GM12873 (cell line): ENCODE data around the gene LGR4.

Source experiments
- CTCF ChIP-seq: IDR thresholded peaks from 2 replicates; pipeline ENCODE4 v1.5.1; 2012; ENCODE audit warnings: low read depth, mild to moderate bottlenecking, moderate library complexity, low read length, control low read depth; ENCODE audit not compliant: insufficient read depth; ENCODE audit errors: missing control alignments

Gene LGR4

GRCh38 chr11:27403195-27403594 lies 69.4 kb downstream of the LGR4 start:
- no peak for TF ChIP-seq CTCF

GRCh38 chr11:27402450-27402849 lies 70.1 kb downstream of the LGR4 start:
- no peak for TF ChIP-seq CTCF

- TF ChIP-seq CTCF: no peak
Observed at GRCh38 chr11:27401833-27402316, 70.7 kb downstream of the LGR4 start.

- no peak for TF ChIP-seq CTCF
Observed at GRCh38 chr11:27401280-27401832, 71.2 kb downstream of the LGR4 start.

GRCh38 chr11:27398400-27398770 lies 74.2 kb downstream of the LGR4 start:
- no peak for TF ChIP-seq CTCF

GRCh38 chr11:27397624-27398399 lies 74.8 kb downstream of the LGR4 start:
- TF ChIP-seq CTCF: no peak

- TF ChIP-seq CTCF: no peak
Observed at GRCh38 chr11:27396259-27396839, 76.2 kb downstream of the LGR4 start.
